Measurements from ENCODE around the gene AHNAK2.
"Not testable (repeated sequence)": the region's sequence is repeated elsewhere in the genome, so short reads cannot be mapped to it uniquely, and the experiment has no call there.

AHNAK2 gene

GRCh38 chr14:104894331-104895206, 83.6 kb downstream of the AHNAK2 start:
- Histone ChIP-seq H3K36me3 (ENCODE audit: control insufficient read depth, insufficient read depth, low read length) (no peaks in the 10 kb centered on the region), H3K9me3 (ENCODE audit: control insufficient read depth, low read length) (no peaks in the 10 kb centered on the region), H3K4me1 (ENCODE audit: control insufficient read depth, insufficient read depth, low read length) (peaks cover 23% of the 10 kb centered on the region), H3K9ac (ENCODE audit: low read length) (no peak overlapping the region), H3K4me3 (ENCODE audit: low read length) (no peak overlapping the region), H3K27me3 (ENCODE audit: control insufficient read depth, insufficient read depth, low read length) (no peaks in the 10 kb centered on the region)

GRCh38 chr14:104893435-104894207, 84.6 kb downstream of the AHNAK2 start:
- no peaks in the 10 kb centered on the region for H3K36me3 ChIP-seq (ENCODE audit: control insufficient read depth, insufficient read depth, low read length)
- H3K4me1 ChIP-seq (ENCODE audit: control insufficient read depth, insufficient read depth, low read length) = peaks cover 23% of the 10 kb centered on the region
- H3K27me3 ChIP-seq (ENCODE audit: control insufficient read depth, insufficient read depth, low read length) = no peaks in the 10 kb centered on the region
- H3K9me3 ChIP-seq (ENCODE audit: control insufficient read depth, low read length) = no peaks in the 10 kb centered on the region
- no peak overlapping the region for H3K9ac ChIP-seq (ENCODE audit: low read length)
- H3K4me3 ChIP-seq (ENCODE audit: low read length) = no peak overlapping the region

- Histone ChIP-seq H3K9me3 (ENCODE audit: control insufficient read depth, low read length) (no peaks in the 10 kb centered on the region), H3K9ac (ENCODE audit: low read length) (no peak overlapping the region), H3K4me1 (ENCODE audit: control insufficient read depth, insufficient read depth, low read length) (peaks cover 23% of the 10 kb centered on the region), H3K27me3 (ENCODE audit: control insufficient read depth, insufficient read depth, low read length) (no peaks in the 10 kb centered on the region), H3K36me3 (ENCODE audit: control insufficient read depth, insufficient read depth, low read length) (no peaks in the 10 kb centered on the region), H3K4me3 (ENCODE audit: low read length) (no peak overlapping the region)
These were observed 85.4 kb downstream of the AHNAK2 start for GRCh38 chr14:104892531-104893434.

GRCh38 chr14:104891664-104892530, 86.3 kb downstream of the AHNAK2 start:
- Histone ChIP-seq H3K4me3 (ENCODE audit: low read length) (no peak overlapping the region), H3K9me3 (ENCODE audit: control insufficient read depth, low read length) (no peaks in the 10 kb centered on the region), H3K4me1 (ENCODE audit: control insufficient read depth, insufficient read depth, low read length) (peaks cover 22% of the 10 kb centered on the region), H3K9ac (ENCODE audit: low read length) (no peak overlapping the region), H3K27me3 (ENCODE audit: control insufficient read depth, insufficient read depth, low read length) (no peaks in the 10 kb centered on the region), H3K36me3 (ENCODE audit: control insufficient read depth, insufficient read depth, low read length) (no peaks in the 10 kb centered on the region)

- H3K36me3 ChIP-seq (ENCODE audit: control insufficient read depth, insufficient read depth, low read length) = no peaks in the 10 kb centered on the region
- H3K9ac ChIP-seq (ENCODE audit: low read length) = no peak overlapping the region
- H3K9me3 ChIP-seq (ENCODE audit: control insufficient read depth, low read length) = no peaks in the 10 kb centered on the region
- H3K4me3 ChIP-seq (ENCODE audit: low read length) = no peak overlapping the region
- H3K4me1 ChIP-seq (ENCODE audit: control insufficient read depth, insufficient read depth, low read length) = peaks cover 15% of the 10 kb centered on the region
- H3K27me3 ChIP-seq (ENCODE audit: control insufficient read depth, insufficient read depth, low read length) = no peaks in the 10 kb centered on the region
These were observed 87.0 kb downstream of the AHNAK2 start for GRCh38 chr14:104891121-104891551.

GRCh38 chr14:104890292-104890691, 87.9 kb downstream of the AHNAK2 start:
- H3K9ac ChIP-seq (ENCODE audit: low read length); H3K27me3 ChIP-seq (ENCODE audit: control insufficient read depth, insufficient read depth, low read length); H3K36me3 ChIP-seq (ENCODE audit: control insufficient read depth, insufficient read depth, low read length); H3K9me3 ChIP-seq (ENCODE audit: control insufficient read depth, low read length); H3K4me1 ChIP-seq (ENCODE audit: control insufficient read depth, insufficient read depth, low read length); H3K4me3 ChIP-seq (ENCODE audit: low read length): not testable (repeated sequence)

- Histone ChIP-seq H3K9me3 (ENCODE audit: control insufficient read depth, low read length) (no peaks in the 10 kb centered on the region), H3K36me3 (ENCODE audit: control insufficient read depth, insufficient read depth, low read length) (no peaks in the 10 kb centered on the region), H3K4me3 (ENCODE audit: low read length) (no peak overlapping the region), H3K27me3 (ENCODE audit: control insufficient read depth, insufficient read depth, low read length) (no peaks in the 10 kb centered on the region), H3K4me1 (ENCODE audit: control insufficient read depth, insufficient read depth, low read length) (no peaks in the 10 kb centered on the region), H3K9ac (ENCODE audit: low read length) (no peak overlapping the region)
These were observed 88.8 kb downstream of the AHNAK2 start for GRCh38 chr14:104889375-104889757.

GRCh38 chr14:104888489-104889374, 89.4 kb downstream of the AHNAK2 start:
- Histone ChIP-seq H3K9me3 (ENCODE audit: control insufficient read depth, low read length) (no peaks in the 10 kb centered on the region), H3K4me3 (ENCODE audit: low read length) (no peak overlapping the region), H3K9ac (ENCODE audit: low read length) (no peak overlapping the region), H3K4me1 (ENCODE audit: control insufficient read depth, insufficient read depth, low read length) (no peaks in the 10 kb centered on the region), H3K36me3 (ENCODE audit: control insufficient read depth, insufficient read depth, low read length) (no peaks in the 10 kb centered on the region), H3K27me3 (ENCODE audit: control insufficient read depth, insufficient read depth, low read length) (no peaks in the 10 kb centered on the region)

GRCh38 chr14:104887623-104888488, 90.3 kb downstream of the AHNAK2 start:
- Histone ChIP-seq H3K9ac (ENCODE audit: low read length) (no peak overlapping the region), H3K27me3 (ENCODE audit: control insufficient read depth, insufficient read depth, low read length) (no peaks in the 10 kb centered on the region), H3K4me1 (ENCODE audit: control insufficient read depth, insufficient read depth, low read length) (peaks cover under 1% of the 10 kb centered on the region), H3K36me3 (ENCODE audit: control insufficient read depth, insufficient read depth, low read length) (no peaks in the 10 kb centered on the region), H3K9me3 (ENCODE audit: control insufficient read depth, low read length) (no peaks in the 10 kb centered on the region), H3K4me3 (ENCODE audit: low read length) (no peak overlapping the region)
